Pulmonary artery endothelial cell (primary cell): ENCODE data around the gene XPO4. TPM values are rescaled to one million over a fixed set of nuclear protein-coding genes. Genes with fewer than 3 reads are reported as not detected.

Source experiments
- DNase-seq: peaks from one replicate; pipeline ENCODE4 v3.0.0-alpha.2; 2011; ENCODE audit warnings: low read depth, low spot score
- total RNA-seq: library from RNA; depleted of rRNA; stranded (reverse); fragments of >200 nt; gene quantifications from 2 replicates; pipeline ENCODE4 v1.2.3, GENCODE V29; 2014

Gene XPO4
- total RNA-seq, 1 donor from 2014 or later = 29.7 TPM

- DNase-seq = no peak
These were observed 173.8 kb downstream of the XPO4 start for GRCh38 chr13:20728579-20729311.

GRCh38 chr13:20727856-20728255, 174.7 kb downstream of the XPO4 start:
- DNase-seq = no peak

Other genes with a start within 250 kb of the XPO4 start
- gene IL17D, start 199.0 kb downstream of the XPO4 start, total RNA-seq = 5.8 and 9.6 TPM in 2 replicates
- 5.9 and 9.2 TPM in 2 replicates for gene EEF1AKMT1, start 128.8 kb downstream of the XPO4 start, total RNA-seq
- gene LATS2, start 158.8 kb upstream of the XPO4 start, total RNA-seq = 32.6 and 35.0 TPM in 2 replicates
- 37.1 and 45.0 TPM in 2 replicates for gene SAP18, start 237.4 kb upstream of the XPO4 start, total RNA-seq